Measurements from ENCODE around the gene KLF6.

DNA sequence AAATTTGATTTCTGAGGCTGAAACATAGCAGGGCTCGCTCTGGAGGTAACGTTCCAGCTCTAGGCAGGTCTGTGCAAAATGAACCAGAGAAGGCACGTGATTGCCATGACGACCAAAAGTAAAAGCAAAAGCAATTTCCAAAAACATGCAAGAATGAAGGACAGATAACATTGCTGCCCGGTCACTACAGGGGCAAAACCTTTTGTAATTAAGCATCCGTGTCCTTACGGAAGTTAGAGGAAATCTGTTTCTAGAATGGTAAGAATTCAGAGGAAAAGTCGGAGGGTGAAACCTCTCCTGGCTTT, 2.9 kb downstream of the KLF6 start:
- TF ChIP-seq, protein P1, sequence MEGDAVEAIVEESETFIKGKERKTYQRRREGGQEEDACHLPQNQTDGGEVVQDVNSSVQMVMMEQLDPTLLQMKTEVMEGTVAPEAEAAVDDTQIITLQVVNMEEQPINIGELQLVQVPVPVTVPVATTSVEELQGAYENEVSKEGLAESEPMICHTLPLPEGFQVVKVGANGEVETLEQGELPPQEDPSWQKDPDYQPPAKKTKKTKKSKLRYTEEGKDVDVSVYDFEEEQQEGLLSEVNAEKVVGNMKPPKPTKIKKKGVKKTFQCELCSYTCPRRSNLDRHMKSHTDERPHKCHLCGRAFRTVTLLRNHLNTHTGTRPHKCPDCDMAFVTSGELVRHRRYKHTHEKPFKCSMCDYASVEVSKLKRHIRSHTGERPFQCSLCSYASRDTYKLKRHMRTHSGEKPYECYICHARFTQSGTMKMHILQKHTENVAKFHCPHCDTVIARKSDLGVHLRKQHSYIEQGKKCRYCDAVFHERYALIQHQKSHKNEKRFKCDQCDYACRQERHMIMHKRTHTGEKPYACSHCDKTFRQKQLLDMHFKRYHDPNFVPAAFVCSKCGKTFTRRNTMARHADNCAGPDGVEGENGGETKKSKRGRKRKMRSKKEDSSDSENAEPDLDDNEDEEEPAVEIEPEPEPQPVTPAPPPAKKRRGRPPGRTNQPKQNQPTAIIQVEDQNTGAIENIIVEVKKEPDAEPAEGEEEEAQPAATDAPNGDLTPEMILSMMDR (IDR thresholded peaks at IDR 0.05) = no peak
- no peak for TF ChIP-seq POLR2A (IDR thresholded peaks at IDR 0.05)
